Measurements from ENCODE around the gene MMS19.
A peak's percentile ranks its signal among the peaks of the same experiment; 100 is the strongest.
"Not testable (repeated sequence)": the region's sequence is repeated elsewhere in the genome, so short reads cannot be mapped to it uniquely, and the experiment has no call there.

The MMS19 gene

GRCh38 chr10:97499561-97500296 is 1.5 kb upstream of the MMS19 start:
- DNase-seq: no peak

- DNase-seq: peak; percentile 9
Measured at GRCh38 chr10:97498841-97499560, 779 bp upstream of the MMS19 start, which contains the start of gene UBTD1. Gene UBTD1, plus strand, starts transcription at chr10:97498924. Its CDS starts 280 bp downstream, at chr10:97499204.

GRCh38 chr10:97497572-97498075 is 598 bp downstream of the MMS19 start:
- DNase-seq: peak; percentile 66

DNA sequence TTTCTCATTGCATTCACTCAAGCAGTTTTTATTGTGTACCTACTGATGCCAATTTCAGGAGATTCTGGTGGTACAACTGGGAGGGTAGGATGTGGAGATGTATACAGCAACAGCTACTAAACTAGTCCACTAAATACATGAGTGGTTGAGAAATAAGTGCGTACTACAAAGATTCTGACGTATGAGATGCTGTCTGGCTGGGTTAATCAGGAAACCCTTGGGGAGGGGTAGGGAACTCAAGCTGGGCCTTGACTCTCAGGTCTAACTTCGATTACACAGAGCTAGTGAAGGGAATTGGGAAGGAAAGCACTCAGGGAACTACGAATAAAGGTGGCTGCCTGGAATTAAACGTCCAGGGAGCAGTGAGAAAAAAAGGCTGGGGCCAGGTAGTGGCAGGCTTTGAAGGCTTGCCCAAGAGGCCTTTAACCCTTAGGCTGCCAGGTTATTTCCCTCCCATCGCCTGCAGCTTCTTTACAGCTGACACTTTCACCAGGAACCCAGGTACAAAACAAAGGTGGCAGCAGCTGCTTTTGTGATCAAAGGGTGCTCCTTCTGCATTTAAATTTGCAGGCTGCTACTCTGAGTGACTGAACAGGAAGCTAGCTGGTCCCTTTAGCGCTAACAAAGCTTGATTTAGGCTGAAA is 3.2 kb downstream of the MMS19 start:
- no peak for DNase-seq

- no peak for DNase-seq
Measured at GRCh38 chr10:97494151-97494550, 4.1 kb downstream of the MMS19 start.

GRCh38 chr10:97490592-97490991 is 7.6 kb downstream of the MMS19 start:
- no peak for DNase-seq

GRCh38 chr10:97485647-97486281 is 12.5 kb downstream of the MMS19 start:
- no peak for DNase-seq

DNA sequence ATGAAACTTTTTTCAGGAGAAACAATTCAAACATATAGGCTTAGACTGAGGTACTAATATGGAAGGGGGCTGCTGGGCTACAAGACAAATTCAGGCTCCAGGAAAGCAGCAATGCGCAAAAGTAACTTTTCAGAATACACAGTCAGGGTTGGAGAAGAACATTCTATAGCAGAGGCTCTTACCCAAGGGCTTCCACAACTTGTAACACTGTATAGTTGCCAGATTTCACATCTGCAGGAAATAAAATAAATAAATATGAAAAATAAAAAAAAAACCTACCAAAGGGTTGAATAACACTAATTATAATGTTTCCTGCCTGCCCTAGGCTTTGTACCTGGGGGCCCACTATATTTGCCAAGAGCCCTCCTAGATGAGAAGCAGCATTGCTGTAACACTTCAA is 14.3 kb downstream of the MMS19 start:
- no peak for DNase-seq

DNA sequence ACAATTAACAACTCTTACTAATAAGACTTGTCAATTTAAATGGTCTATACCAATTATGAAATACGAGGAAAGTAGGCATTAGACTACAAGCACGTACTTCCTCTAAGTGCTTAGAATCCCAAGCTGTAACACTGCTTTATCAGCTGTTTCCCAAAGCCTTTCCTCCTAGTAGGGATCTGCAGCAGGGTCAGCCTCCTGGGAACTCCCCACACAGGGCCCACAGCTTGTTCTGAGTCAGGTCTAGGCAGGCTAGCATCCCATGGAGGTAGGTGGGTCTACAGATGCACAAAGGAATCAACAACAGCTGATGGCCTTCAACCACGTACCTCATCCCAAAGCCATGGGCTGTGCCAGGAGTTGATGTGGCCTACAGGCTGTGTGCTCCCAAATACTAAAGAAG is 14.7 kb downstream of the MMS19 start:
- no peak for DNase-seq

GRCh38 chr10:97482381-97482780 is 15.8 kb downstream of the MMS19 start:
- no peak for DNase-seq

- DNase-seq: no peak
Measured at GRCh38 chr10:97481071-97481470, 17.2 kb downstream of the MMS19 start.

DNA sequence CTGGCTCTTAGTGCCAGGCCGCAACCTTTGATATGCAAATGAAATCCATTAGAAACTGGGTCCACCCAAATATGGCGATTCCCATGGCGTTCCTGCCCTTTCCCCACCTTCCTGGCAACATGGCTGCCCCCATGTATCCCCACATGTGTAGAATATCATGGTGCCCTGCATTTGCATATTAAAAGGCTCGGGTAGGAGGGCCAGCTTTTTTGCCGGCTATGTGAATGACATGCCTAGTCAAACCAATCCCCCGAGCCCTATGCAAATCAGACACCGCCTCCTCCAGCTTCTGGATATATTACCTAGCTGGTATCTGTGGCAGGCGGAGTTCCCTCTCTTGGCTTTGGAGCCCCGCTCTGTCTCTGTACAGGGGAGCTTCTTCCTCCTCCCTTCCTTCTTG is 18.3 kb downstream of the MMS19 start:
- no peak for DNase-seq

GRCh38 chr10:97479410-97479809 is 18.8 kb downstream of the MMS19 start:
- DNase-seq: not testable (repeated sequence)

DNA sequence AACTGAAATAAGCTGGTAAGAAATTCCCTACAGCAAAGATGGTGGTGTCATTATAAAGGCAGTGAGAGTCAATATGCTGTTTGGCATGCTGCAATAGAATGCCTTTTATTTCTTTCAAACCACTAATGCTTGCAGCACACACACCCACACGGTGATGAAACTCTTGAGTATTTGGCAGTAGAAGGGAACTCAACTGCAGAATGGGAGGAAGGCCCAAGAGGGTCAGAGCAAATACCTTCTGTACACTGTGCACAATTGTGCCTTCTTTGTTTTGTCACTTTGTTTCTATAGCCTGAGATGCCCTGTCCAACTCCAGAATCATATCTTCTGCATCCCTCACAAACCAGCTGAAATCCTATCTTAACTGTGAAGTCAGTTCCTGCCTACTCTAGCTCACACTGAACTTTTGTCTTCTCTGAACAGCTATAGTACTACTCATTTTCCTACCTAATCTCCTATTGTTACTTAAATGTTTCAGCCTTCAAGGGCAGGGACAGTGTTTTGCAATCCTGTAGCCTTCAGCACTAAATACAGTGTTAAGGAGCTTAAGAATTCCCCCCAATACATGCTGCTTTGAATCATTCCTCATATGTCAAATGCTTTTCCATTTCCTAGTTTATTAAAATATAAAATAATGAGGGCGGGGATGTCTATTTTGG is 22.2 kb downstream of the MMS19 start:
- DNase-seq: no peak

GRCh38 chr10:97474918-97475317 is 23.3 kb downstream of the MMS19 start:
- no peak for DNase-seq

- not testable (repeated sequence) for DNase-seq
Measured at GRCh38 chr10:97468781-97469180, 29.4 kb downstream of the MMS19 start.

GRCh38 chr10:97468162-97468561 is 30.1 kb downstream of the MMS19 start:
- DNase-seq: no peak

DNA sequence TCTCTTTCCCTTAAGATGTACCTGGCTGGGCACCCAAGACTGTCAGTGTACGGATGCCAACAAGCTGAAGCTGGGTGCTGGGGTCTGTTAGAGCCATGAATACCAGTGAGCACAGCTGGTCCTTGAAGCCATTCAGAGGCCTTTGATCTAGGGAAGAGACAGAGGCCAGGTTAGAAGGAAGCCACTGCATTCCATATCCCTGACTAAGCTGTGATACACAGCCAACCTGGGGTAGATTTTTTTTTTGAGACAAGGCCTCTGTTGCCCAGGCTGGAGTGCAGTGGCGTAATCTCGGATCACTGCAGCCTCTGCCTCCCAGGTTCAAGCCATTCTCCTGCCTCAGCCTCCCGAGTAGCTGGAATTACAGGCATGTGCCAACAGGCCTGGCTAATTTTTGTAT is 31.5 kb downstream of the MMS19 start:
- no peak for DNase-seq

DNA sequence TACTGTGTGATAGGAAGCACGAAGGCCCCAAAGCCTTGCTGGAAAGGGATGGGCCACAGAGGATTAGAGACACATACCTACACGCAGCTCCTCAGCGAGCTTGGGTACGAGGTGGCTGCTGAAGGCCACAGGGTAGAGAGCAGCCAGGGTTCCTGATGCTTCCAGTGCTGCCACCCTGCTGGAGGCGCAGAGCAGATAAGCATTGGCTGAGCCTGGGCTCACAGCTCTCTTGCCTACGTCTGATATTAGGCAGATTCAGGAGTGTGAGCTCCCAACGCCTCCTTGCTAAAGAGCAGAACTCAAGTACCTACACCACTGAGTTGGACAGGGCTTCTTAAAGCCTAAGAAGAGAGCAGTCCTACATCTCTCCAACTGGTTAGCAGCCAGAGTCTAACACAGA is 32.2 kb downstream of the MMS19 start:
- DNase-seq: no peak

DNA sequence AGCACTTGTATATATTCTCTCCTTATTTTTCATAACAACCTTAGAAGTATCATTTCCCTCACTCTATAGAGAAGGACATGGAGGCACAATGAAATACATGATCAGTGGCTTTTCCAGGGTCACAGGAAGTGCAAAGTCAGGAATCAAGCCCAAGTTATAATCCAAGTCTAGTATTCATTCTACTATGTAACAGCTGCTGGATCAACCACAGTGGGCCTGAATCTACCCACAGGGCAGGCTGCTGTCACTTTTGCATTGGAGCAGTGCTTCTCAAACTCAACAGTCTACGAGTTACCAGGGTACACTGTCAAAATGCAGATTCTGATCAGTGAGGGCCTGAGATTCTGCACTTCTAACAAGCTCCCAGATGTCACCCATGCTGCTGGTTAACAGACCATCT is 34.0 kb downstream of the MMS19 start:
- no peak for DNase-seq

- no peak for DNase-seq
Measured at GRCh38 chr10:97463363-97464132, 34.7 kb downstream of the MMS19 start.

- DNase-seq: no peak
Measured at GRCh38 chr10:97462309-97462708, 35.9 kb downstream of the MMS19 start.
